Uterus (tissue), 2 donors: Measurements from ENCODE around the gene ZSWIM5.

Experiments
- POLR2A ChIP-seq, 2 donors: fragments of 450-650 bp; IDR thresholded peaks; one replicate each; pipeline ENCODE4 v1.6.1; 2016; ENCODE audit warnings: antibody characterized with exemption in 2 of 2, mild to moderate bottlenecking in 1 of 2, moderate library complexity in 1 of 2
- TF ChIP-seq, protein P1 (sequence below), 4 experiments: fragments of 200-600 bp in 2 of 4; fragments of 450-650 bp in 2 of 4; sonication (generic) in 2 of 4; IDR thresholded peaks; one replicate each; pipeline ENCODE4 v1.5.1; 2016 to 2019; ENCODE audit warnings: antibody characterized with exemption in 4 of 4, mild to moderate bottlenecking in 2 of 4, moderate library complexity in 1 of 4

- TF ChIP-seq, protein P1, sequence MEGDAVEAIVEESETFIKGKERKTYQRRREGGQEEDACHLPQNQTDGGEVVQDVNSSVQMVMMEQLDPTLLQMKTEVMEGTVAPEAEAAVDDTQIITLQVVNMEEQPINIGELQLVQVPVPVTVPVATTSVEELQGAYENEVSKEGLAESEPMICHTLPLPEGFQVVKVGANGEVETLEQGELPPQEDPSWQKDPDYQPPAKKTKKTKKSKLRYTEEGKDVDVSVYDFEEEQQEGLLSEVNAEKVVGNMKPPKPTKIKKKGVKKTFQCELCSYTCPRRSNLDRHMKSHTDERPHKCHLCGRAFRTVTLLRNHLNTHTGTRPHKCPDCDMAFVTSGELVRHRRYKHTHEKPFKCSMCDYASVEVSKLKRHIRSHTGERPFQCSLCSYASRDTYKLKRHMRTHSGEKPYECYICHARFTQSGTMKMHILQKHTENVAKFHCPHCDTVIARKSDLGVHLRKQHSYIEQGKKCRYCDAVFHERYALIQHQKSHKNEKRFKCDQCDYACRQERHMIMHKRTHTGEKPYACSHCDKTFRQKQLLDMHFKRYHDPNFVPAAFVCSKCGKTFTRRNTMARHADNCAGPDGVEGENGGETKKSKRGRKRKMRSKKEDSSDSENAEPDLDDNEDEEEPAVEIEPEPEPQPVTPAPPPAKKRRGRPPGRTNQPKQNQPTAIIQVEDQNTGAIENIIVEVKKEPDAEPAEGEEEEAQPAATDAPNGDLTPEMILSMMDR (IDR thresholded peaks at IDR 0.05), result no peak
- TF ChIP-seq POLR2A (IDR thresholded peaks at IDR 0.05), result no peak
Observed at GRCh38 chr1:45122724-45123123, 83.7 kb downstream of the ZSWIM5 start.
